Psoas muscle (tissue), 8 donors: ENCODE results near the gene NUP54. TPM values are rescaled to one million over a fixed set of nuclear protein-coding genes. Genes with fewer than 3 reads are reported as not detected.

Source experiments
- ATAC-seq, 4 donors: fragments of 200-7000 bp; cut with Tn5 transposase; one replicate each; pipeline ENCODE4 v1.9.1; 2020; ENCODE audit warnings: moderate library complexity in 3 of 4, mild to moderate bottlenecking in 2 of 4
- DNase-seq, 2 donors: peaks; one replicate each; pipeline ENCODE4 v3.0.0-alpha.2; 2020
- H3K27ac ChIP-seq: fragments of 200-600 bp; one replicate; pipeline ENCODE4 v1.8.0; 2022
- H3K27me3 ChIP-seq, 3 donors: fragments of 200-600 bp in 1 of 3; one replicate each; pipeline versions ENCODE4 v1.6.1 to v1.8.0; 2013 to 2022; ENCODE audit warnings: low read length in 2 of 3, mild to moderate bottlenecking in 2 of 3, moderate library complexity in 1 of 3; ENCODE audit not compliant: insufficient read depth in 3 of 3
- H3K36me3 ChIP-seq, 2 donors: fragments of 200-600 bp in 1 of 2; one replicate each; pipeline versions ENCODE4 v1.6.1 to v1.8.0; 2013 to 2022; ENCODE audit warnings: low read depth in 1 of 2, mild to moderate bottlenecking in 1 of 2, moderate library complexity in 1 of 2; ENCODE audit not compliant: insufficient read depth in 1 of 2
- H3K4me1 ChIP-seq: fragments of 200-600 bp; one replicate; pipeline ENCODE4 v1.8.0; 2022
- H3K4me3 ChIP-seq: fragments of 200-600 bp; one replicate; pipeline ENCODE4 v1.8.0; 2022; ENCODE audit warnings: mild to moderate bottlenecking
- H3K9me3 ChIP-seq: fragments of 200-600 bp; one replicate; pipeline ENCODE4 v1.8.0; 2022
- CTCF ChIP-seq: fragments of 200-600 bp; IDR thresholded peaks from one replicate; pipeline ENCODE4 v1.8.0; 2022; ENCODE audit warnings: antibody characterized with exemption
- WGBS, 3 donors: extraction: QIAGEN DNeasy Blood & Tissue Kit; methylation state at CpG; one replicate each; pipeline versions ENCODE4 v1.1.6 to v1.1.7; 2013; 5-methylcytosine and 5-hydroxymethylcytosine counted together
- intact Hi-C, 2 donors: fragments of 100-400 bp; cut with DNase I; formaldehyde crosslinking; loops; one replicate each; pipeline versions ENCODE4 v1.11.0 to v1.14.2; 2022
- polyA plus RNA-seq, 3 donors: library from polyadenylated mRNA; stranded (reverse); fragments of 200-250 nt; gene quantifications; one replicate each; pipeline ENCODE4 v1.2.3, GENCODE V29; 2013
- total RNA-seq, 4 donors: library from RNA; stranded (reverse); fragmentation: NEBNext Ultra II Directional in 2 of 4; extraction: Animal tissue kit (Norgen Biotek cat#: 25700) in 2 of 4; gene quantifications; one replicate each; pipeline versions ENCODE4 v1.2.1 to v1.2.4, GENCODE V29; 2021 to 2023
- donor health status: healthy with polysubstance abuse.
- donor health status: DM: no; HTN: no; CAD: no; lungs with moderate emphysema.
- donor health status: Bipolar disorder and iron deficiency.
- donor health status: healthy.
- donor health status: DM: yes; HTN: yes; CAD: no.
- donor health status: DM: no; HTN: no; CAD: no.
- donor health status: DM: no; HTN: no; CAD: no.
- donor health status: DM: yes; HTN: yes; CAD: no.

The NUP54 gene
- total and polyA plus RNA-seq, 7 donors: 14.1 to 26.0 (median 19.5) TPM

DNA sequence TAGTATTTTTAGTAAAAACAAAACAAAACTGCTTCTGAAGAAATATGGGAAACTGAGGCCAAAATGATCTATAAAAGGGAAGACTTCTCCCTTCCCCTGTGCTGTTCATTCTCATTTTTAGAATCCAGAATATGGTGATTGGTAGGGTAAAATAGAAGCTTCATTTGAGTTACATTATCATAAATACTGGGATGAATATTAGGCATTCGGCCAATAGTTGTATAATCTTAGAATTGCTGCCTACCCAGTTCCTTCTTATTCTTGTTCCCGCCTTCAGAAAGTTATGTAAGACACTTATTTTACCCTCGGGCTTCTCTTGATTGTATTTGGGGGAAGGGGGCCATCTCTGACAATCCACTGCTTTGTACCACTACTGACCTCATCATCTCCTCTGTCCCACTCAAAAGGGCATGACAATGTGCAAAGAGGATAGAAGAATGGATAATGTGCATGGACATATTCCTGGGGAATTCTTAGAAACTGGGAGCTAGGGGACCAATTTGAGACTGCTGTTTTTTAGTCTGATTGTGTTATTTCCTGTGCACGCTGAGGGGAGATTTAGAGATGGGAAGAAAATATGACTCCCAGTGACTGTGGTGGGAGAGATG is 73.1 kb downstream of the NUP54 start:
- Histone ChIP-seq H3K4me3 (peak overlapping the region; percentile 63), H3K27me3 (no peaks in the 10 kb centered on the region), H3K9me3 (no peaks in the 10 kb centered on the region), H3K4me1 (peaks cover 25% of the 10 kb centered on the region), H3K36me3 (no peaks in the 10 kb centered on the region), H3K27ac (peak overlapping the region; percentile 86)
- WGBS, 3 donors: 32 to 43% (median 37%) methylated on average over 4 of the region's 4 CpGs
- no peak for TF ChIP-seq CTCF
- intact Hi-C loops: no loop called here
- no peak for ATAC-seq
- no peak for DNase-seq

DNA sequence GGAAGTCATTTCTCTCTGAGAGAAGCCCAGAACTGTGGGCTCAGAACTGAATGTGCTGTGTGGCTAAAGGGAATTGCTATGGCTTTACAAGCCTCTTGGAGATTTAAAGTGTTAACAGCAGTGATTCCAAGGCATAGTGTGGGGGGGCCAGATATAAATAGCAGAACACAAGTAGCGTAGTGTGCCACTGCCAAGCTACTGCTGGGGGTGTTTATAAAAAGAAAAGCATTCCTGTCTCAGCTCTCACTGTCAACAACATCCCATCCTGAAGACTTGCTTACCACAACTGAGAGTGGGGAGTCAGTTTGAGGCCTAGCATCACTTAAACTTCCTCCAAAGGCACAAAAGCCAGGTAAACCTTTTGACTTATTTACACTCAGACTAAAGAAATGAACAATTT is 73.7 kb downstream of the NUP54 start, which contains the start of gene ART3:
Gene ART3, plus strand, starts transcription at position 242 of the 400 bp plus-strand sequence. CDS start 1,181 bp downstream, outside the sequence.
- Histone ChIP-seq H3K27ac (peak within 1 kb of the TSS; percentile 86), H3K36me3 (no peaks in the 10 kb centered on the region), H3K9me3 (no peaks in the 10 kb centered on the region), H3K4me1 (peaks cover 22% of the 10 kb centered on the region), H3K4me3 (peak within 1 kb of the TSS; percentile 63), H3K27me3 (no peaks in the 10 kb centered on the region)
- DNase-seq: no peak
- intact Hi-C loops: no loop called here
- peak; percentile 78 to 85 (median 82) for ATAC-seq
- 12 to 19% (median 14%) methylated on average over 1 of the region's 1 CpG for WGBS, 3 donors
- TF ChIP-seq CTCF: no peak

- no peak for TF ChIP-seq CTCF
- ATAC-seq (no peak), DNase-seq (no peak)
- H3K27ac ChIP-seq: peak overlapping the region; percentile 86
- intact Hi-C loops: no loop called here
- no peaks in the 10 kb centered on the region for H3K27me3 ChIP-seq
- WGBS, 3 donors: 64 to 77% (median 72%) methylated on average over 4 of the region's 4 CpGs
- H3K4me1 ChIP-seq: peaks cover 22% of the 10 kb centered on the region
- no peaks in the 10 kb centered on the region for H3K36me3 ChIP-seq
- no peaks in the 10 kb centered on the region for H3K9me3 ChIP-seq
- no peak overlapping the region for H3K4me3 ChIP-seq
Observed at GRCh38 chr4:76072760-76073159, 75.4 kb downstream of the NUP54 start.

DNA sequence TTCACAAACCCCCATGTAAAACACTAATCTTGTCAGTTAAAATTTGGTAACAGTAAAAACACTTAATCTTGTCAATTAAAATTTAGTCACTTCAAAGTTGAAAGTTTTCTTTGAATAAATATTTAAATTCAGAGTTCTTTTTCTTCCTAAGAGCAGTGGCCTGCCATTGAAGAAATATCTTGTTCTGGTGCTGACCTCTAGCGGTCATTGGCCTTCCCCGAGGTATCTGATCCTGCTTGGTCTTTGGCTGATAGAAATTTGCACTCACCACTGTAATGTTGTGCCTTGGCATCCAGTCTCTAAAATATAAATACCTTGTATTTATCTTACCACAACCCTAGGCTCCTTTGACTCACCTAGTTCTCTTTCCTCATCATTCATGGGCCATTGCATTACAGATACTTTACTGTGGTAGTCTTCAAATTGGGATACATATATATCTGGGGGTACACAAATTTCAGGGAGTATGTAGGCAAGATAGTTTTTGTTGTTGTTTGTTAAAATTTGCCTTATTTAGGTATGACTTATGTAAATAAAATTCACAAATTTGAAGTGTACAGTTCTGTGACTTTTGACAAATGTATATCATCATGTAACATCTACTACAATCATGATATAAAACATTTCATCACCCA is 80.4 kb downstream of the NUP54 start:
- no peaks in the 10 kb centered on the region for H3K9me3 ChIP-seq
- 0 to 1% (median 0%) methylated on average over 2 of the region's 2 CpGs for WGBS, 3 donors
- ATAC-seq (peak; percentile 76 to 95 (median 88)), DNase-seq (peak; percentile 53 to 74)
- intact Hi-C loops: loop anchor here (1.0 to 10.0 kb wide), 3 partner anchors 69 to 153 kb away; no protein-coding TSS in a partner anchor
- no peaks in the 10 kb centered on the region for H3K27me3 ChIP-seq
- H3K4me1 ChIP-seq: peaks cover 7% of the 10 kb centered on the region
- no peak overlapping the region for H3K27ac ChIP-seq
- no peak overlapping the region for H3K4me3 ChIP-seq
- peak; percentile 92 for TF ChIP-seq CTCF
- no peaks in the 10 kb centered on the region for H3K36me3 ChIP-seq
